ENCODE results near the gene TRAF5. TPM values are rescaled to one million over a fixed set of nuclear protein-coding genes. Genes with fewer than 3 reads are reported as not detected.

TRAF5 gene
- total RNA-seq, 1 donor from 2014 or later: 9.8 TPM

DNA sequence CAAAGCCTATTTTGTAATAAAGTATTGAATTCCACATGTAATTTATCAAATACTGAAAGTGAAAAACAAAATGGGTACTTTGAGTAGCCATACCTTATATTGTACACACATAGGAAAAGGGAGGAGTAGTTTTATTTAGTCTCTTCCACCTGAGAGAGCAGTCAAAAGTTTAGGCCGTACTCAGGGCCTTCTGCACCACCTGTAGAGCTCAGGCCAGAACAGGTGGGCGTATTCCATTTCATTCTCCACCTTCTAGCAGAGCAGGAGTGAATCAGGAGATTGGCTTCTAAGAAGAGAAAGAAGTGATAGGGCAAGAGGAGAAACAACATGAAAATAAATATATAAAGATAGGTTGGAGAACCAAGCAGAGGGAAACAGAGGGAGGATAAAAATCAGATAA, 44.0 kb downstream of the TRAF5 start:
- Histone ChIP-seq H3K4me3 (no peak overlapping the region), H3K4me1 (peaks cover 4% of the 10 kb centered on the region), H3K27ac (no peak overlapping the region), H3K27me3 (no peaks in the 10 kb centered on the region), H3K36me3 (peaks cover 11% of the 10 kb centered on the region), H3K9me3 (no peaks in the 10 kb centered on the region)
- ATAC-seq (no peak), DNase-seq (no peak)
- TF ChIP-seq, protein P1, sequence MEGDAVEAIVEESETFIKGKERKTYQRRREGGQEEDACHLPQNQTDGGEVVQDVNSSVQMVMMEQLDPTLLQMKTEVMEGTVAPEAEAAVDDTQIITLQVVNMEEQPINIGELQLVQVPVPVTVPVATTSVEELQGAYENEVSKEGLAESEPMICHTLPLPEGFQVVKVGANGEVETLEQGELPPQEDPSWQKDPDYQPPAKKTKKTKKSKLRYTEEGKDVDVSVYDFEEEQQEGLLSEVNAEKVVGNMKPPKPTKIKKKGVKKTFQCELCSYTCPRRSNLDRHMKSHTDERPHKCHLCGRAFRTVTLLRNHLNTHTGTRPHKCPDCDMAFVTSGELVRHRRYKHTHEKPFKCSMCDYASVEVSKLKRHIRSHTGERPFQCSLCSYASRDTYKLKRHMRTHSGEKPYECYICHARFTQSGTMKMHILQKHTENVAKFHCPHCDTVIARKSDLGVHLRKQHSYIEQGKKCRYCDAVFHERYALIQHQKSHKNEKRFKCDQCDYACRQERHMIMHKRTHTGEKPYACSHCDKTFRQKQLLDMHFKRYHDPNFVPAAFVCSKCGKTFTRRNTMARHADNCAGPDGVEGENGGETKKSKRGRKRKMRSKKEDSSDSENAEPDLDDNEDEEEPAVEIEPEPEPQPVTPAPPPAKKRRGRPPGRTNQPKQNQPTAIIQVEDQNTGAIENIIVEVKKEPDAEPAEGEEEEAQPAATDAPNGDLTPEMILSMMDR (IDR thresholded peaks at IDR 0.05): no peak
- intact Hi-C loops (cut with DNase I): no loop called here

- Histone ChIP-seq H3K4me3 (no peak overlapping the region), H3K27ac (no peak overlapping the region), H3K9me3 (no peaks in the 10 kb centered on the region), H3K4me1 (peaks cover 4% of the 10 kb centered on the region), H3K36me3 (peaks cover 9% of the 10 kb centered on the region), H3K27me3 (no peaks in the 10 kb centered on the region)
- ATAC-seq (no peak), DNase-seq (no peak)
- intact Hi-C loops (cut with DNase I): no loop called here
- TF ChIP-seq, protein P1 (IDR thresholded peaks at IDR 0.05): no peak
Measured at GRCh38 chr1:211371406-211372105, 44.9 kb downstream of the TRAF5 start.

DNA sequence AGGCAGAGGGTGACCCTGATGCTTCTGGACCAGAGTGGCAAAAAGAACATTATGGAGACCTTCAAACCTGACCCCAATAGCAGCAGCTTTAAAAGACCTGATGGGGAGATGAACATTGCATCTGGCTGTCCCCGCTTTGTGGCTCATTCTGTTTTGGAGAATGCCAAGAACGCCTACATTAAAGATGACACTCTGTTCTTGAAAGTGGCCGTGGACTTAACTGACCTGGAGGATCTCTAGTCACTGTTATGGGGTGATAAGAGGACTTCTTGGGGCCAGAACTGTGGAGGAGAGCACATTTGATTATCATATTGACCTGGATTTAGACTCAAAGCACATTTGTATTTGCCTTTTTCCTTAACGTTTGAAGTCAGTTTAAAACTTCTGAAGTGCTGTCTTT, 45.8 kb downstream of the TRAF5 start:
- Histone ChIP-seq H3K27ac (no peak overlapping the region), H3K4me3 (no peak overlapping the region), H3K36me3 (peaks cover 9% of the 10 kb centered on the region), H3K9me3 (no peaks in the 10 kb centered on the region), H3K4me1 (peaks cover 4% of the 10 kb centered on the region), H3K27me3 (no peaks in the 10 kb centered on the region)
- intact Hi-C loops (cut with DNase I): no loop called here
- TF ChIP-seq, protein P1 (IDR thresholded peaks at IDR 0.05): no peak
- ATAC-seq (no peak), DNase-seq (no peak)

DNA sequence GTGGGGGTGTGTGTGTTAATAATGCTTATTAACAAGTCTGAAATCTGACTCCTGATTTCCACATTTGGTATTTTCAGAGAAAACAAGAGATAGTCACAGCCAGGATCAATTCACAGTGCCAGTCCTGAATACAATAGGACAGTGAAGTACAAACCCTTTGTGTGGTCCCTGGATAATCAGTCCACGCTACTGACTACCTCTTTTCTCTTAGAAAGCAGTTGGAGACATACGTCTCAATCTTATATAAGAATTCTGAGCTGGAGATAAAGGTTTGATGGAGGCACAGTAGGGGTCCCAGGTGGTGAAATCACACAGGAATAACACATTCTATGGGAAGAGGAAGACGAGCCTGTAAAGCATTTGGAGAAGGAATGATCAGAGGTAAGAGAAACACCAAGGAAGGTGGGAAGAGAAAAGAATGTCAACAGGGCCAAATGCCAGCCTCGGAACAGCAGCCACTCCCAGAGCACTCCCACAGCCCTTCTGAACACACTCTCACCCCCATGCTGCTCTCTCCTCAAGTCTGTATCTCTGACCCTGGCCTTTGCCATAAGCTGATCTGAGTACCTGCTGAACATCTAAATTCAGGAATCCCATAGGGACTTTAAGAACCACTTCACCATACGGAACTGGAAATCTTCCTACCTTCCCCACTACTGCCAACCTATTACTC, 48.6 kb downstream of the TRAF5 start:
- DNase-seq: no peak
- ATAC-seq: peak; percentile 62

GRCh38 chr1:211375949-211376348, 49.3 kb downstream of the TRAF5 start:
- intact Hi-C loops (cut with DNase I): no loop called here
- peaks cover 4% of the 10 kb centered on the region for H3K4me1 ChIP-seq

More for the DNA sequence above, 48.6 kb downstream of the TRAF5 start:
- peaks cover 9% of the 10 kb centered on the region for H3K36me3 ChIP-seq
- H3K27me3 ChIP-seq: no peaks in the 10 kb centered on the region
- H3K27ac ChIP-seq: no peak overlapping the region
- H3K4me3 ChIP-seq: no peak overlapping the region
- TF ChIP-seq, protein P1 (IDR thresholded peaks at IDR 0.05): no peak
- intact Hi-C loops (cut with DNase I): no loop called here
- H3K4me1 ChIP-seq: peaks cover 4% of the 10 kb centered on the region
- H3K9me3 ChIP-seq: no peaks in the 10 kb centered on the region

More at GRCh38 chr1:211375949-211376348, 49.3 kb downstream of the TRAF5 start:
- no peak overlapping the region for H3K4me3 ChIP-seq
- DNase-seq: no peak
- no peaks in the 10 kb centered on the region for H3K27me3 ChIP-seq
- no peaks in the 10 kb centered on the region for H3K9me3 ChIP-seq
- no peak overlapping the region for H3K27ac ChIP-seq
- ATAC-seq: peak; percentile 55
- peaks cover 9% of the 10 kb centered on the region for H3K36me3 ChIP-seq
- TF ChIP-seq, protein P1 (IDR thresholded peaks at IDR 0.05): no peak
